HPDE6-E6E7 (cell line): ENCODE measurements around the gene CORO2B.

Experiments
- DNase-seq: peaks from one replicate; pipeline ENCODE4 v3.0.0; 2011; ENCODE audit warnings: missing footprints; ENCODE audit errors: extremely low spot score

CORO2B gene

DNA sequence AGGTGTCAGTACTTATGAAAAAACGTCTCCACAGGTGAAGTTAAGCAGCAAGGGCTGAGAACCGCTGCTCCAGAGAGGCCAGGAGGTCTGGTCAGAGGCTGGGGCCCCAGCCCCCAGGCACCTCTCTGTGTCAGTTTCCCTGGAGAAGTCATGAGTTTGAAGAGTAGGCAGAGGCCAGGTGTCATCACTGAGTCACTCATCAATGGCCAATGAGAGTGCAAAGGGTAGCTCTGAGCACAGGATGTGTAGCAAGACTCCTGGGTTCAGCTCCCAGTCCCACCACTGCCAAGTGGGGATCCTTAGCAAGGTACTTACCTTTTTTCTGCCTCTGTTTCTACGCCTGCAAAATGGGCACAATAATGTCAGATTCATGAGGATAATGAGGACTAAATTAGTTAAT is 47.9 kb downstream of the CORO2B start:
- peak; percentile 14 for DNase-seq

DNA sequence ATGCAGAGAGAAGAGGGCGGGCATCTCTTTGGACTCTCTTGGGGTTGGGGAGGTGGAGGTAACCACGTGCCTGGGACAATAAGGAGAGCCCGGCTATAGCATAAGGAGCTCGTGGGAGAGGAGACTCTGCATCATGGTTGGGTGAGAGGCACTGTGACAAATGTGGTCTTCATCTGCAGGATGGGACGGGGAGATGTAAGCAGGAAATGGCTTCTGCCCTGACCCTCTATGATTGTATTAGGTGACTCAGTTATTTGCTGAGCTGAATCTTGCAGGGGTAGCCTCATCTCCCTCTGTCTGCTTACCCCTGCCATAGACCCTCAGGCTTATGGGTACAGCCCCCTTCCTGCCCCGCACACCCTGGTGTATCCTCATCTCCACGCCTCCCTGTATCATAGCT is 48.7 kb downstream of the CORO2B start:
- no peak for DNase-seq

DNA sequence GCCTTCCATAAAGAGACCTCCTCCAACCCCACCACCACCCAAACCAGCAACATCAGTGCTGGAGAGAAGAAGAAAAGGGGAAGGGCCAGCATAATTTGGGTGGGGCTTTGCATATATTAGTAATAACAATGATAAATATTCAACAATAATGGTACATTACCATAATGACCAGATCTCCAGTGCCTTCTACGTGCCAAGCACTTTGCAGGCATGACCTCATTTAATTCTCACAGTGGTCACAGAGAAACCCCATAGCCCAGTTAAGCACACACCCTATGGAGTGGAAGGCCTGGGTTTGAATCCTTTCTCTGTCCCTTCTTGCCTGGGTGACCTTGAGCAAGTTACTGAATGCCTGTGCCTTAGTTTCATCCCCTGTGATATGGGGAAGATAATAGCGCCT is 49.2 kb downstream of the CORO2B start:
- DNase-seq = no peak

DNA sequence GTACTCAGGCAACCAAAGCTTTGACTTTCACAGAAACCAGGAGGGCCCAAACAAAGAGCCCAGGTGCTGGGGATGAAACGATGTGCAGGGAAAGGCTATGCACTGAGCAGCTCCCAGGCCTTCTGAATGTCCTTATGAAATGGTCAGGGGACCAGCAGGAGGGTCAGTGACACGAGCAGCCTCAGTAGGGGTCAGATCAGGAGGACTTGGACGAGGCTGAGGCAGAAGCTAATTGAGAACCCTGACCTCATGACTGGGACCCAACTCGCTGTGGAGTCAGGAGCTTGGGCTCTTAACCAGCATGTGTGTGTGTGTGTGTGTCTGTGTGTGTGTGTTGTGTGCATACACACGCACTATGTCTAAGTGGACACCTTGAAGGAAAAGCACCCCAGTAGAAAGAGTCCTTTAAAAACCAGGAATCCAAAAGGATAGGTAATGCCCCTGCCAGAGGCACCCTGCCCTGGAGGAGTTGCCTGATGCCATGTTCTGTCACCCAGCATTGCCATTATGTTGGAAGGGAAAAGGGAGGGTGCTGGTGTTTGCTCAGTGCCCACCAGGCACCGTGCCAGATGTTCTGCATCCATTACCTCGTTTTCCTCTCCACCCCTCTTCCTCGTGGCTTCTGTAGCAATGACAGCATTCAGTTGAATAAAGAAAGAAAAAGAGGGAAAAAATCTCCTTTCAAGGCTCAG is 50.9 kb downstream of the CORO2B start:
- no peak for DNase-seq

DNA sequence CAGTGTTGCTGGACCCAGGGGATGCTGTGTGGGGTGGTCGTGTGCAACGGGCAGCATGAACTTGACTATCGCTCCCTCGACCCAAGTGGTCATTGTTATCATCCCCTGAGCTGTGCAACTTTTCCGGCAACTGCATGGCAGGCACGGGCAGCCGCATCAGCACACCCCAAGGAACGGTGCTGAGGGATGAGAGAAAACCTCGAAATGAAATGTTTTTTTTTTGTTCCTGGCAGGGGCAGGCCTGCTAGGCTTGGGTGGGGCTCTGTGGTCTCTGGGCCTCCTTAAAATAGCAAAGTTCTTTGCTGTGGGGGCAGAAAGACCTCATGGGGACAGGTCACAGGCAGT is 51.4 kb downstream of the CORO2B start:
- DNase-seq = no peak

DNA sequence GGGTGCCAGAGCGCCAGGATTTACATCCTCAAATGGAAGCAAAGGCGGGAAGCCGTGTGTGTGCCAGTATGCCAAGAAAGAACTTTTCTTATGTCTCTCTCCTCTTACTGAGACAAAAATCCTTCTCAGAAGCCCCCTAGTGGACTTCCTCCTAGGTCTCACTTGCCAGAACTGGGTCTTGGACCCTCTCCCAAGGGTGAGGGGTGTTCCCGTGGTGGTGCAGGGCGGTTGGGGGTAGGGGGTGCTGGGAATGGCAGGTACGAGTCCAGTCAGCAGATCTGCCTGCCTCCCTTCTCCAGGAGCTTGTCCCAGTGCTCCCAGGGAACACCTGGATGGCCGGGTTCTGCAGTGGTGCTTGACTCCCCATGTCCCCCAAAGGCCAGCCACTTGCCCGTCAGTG is 52.0 kb downstream of the CORO2B start:
- DNase-seq = no peak

DNA sequence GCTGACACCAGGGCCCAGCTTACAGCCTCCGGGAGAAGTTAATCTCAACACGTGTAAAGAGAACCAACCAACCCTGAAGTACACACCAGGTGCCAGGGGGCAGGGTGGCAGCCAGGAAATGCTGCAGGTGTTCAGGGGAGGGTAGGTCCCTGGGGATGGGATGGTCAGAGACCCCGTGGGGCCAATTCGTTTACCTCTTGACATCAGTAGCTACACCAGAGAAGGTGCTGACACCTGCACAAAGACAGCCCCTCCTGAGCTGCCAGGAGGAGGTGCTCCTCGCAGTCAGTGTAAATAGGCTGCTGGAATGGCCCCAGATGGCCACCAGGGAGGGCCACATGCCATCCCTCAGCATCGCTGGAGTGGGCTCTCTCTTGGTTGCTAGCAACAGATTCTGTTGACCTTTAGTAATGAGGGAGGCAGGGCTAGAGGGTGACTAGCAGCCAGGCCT is 52.8 kb downstream of the CORO2B start:
- DNase-seq = no peak

DNA sequence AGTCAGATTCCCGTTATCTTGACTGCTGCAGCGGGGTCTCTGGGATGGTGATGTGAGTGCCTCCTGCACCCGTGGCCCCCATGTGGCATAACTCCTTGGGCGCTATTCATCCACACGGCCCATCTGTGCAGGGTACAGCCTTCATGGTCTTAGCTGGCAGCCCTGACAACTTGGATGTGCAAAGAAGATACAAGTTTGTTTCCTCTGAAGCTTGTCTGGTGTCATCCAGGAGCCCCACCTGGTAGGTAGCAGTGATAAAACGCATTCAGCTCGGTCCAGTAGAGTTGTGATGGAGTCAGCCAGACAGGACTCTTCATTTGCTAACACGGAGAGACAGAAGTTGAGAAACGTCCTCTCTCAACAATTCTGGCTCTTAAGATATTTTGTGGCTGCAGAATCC is 53.3 kb downstream of the CORO2B start:
- no peak for DNase-seq

DNA sequence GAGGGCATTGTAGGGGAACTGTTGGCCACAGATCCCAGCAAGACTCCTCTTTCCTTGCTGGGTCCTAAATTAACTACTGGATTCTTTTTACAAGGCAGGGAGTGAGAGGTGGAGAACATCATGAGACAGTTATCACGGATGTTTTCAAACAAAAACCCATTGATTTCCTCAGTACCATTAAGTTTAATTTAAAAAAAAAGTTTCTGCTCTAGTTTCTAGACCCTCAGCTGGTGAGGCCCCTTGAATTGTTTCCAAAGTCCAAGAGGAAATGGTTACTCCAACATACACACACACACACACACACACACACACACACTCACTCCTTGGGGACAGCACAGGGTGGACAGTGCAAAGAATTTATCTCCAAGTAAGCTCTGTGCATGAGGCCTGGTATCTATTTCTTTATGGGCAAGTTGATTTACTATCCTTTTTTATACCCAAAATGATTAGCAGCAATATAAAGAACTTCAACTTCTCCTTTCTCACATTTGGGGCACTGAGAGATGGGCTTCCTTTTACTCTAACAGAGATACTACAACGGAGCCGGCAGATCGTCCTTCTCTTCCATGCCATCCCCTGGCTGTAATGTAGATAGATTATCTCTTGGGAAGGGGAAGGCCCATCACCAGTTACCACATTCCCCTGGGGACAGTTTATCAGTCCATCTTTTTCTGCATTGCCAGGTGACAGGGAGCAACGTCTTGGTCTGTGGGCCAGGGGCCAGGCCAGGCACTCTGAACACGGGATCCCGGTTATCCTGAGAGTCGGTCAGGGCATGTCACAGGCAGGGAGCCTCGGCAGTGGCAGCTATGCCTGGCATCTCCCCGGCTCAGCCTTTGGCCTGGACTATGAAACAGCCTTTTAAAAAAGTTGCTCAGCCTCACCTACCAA is 54.7 kb downstream of the CORO2B start:
- DNase-seq = no peak

DNA sequence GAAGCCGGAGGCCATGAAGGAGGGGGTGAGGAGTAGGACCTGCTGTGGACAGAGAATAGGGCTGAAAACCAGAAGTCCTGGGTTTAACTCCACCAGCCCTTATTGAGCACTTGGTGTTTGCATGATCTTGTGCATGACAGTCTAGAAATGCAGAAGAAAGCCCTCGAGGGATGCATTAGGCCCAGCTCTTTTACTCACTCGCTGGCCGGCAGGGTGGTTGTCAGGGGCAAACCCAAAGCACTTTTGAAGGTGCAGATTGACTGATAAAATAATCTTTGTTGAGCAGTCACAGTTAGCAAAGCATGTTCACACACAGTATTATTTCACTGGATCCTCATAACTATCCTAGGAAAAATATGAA is 55.3 kb downstream of the CORO2B start:
- no peak for DNase-seq

DNA sequence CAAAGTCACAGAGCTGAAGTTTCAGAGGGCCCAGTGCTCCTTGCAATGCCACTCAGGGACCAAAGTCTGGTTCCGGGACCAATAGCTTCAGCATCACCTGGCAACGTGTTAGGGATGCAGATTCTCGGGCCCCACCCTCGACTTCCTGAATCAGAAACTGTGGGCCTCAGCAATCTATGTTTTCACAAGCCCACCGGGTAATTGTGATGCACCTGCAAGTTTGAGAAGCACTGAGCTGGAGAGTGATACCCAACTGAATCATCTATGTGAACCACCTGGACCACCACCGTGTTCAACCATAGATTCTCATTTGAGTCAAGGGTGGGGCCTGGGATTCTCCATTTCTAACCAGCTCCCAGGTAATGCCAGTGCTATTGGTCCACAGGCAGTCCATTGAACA is 55.7 kb downstream of the CORO2B start:
- no peak for DNase-seq

DNA sequence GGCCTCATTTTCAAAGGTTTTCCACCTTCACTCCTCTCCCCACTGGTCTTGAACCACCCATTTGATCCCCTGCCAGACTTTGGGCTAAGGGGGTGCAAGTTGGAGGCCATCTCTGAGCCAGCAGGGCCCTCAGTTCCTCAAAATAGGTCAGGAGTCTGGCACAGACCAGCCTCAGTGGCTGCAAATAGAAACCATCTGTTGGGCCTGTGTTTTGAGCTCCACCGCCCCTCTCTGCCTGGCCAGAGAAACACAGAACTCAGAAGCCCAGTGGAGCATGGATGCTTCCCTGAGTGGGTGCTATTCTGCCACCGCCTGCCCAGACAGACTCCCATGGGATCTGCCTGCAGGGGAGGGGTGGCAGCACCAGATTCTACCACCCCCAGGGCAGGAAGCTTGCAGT is 56.3 kb downstream of the CORO2B start:
- DNase-seq = no peak

DNA sequence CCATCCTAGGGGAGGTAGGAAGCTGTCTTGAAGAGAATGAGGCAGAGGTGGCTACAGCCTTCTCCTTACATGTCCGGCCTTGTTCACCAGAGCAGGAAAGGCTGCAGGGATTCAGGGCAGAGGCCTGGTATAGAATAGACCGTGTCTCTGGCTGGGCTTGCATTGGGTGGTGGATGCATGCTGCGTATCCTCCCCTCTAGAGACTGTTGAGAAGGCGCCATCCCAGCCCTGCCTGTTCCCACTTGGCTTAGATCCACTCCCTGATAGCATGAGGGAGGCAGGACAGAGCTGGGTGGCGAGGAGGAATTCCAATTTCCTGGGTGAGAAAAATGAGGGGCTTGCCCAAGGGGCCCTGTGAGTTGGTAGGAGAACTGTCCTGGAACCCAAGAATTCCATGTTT is 57.5 kb downstream of the CORO2B start:
- DNase-seq = no peak

DNA sequence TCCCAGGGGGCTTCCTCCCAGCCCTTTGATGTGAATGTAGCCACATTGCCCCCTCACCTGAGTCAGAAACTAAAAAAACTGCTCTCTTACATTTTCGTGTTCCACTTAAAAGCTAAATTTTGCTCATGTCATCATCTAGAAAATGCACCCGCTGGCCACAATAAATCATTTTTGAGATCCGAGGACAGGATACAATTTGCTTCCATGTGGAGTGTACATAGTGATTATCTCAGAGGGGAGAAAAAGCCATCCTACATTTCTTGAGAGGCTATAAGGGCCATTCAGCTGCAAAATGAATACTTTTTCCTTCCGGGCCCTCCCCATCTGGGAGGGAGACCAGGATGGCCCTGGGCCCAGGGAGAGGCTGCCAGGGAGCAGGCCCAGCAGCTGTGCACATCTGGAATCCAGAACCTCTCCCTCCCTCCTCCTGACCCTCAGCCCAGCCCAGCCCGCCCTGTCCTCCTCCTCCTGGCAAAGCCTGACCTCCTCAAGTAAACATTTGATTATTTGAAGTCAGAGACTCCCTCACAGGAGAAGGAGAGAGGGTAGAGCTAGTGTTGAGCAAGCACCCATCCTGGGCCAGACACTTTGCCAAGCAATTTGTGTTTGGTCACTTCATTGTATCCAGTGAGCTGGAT is 59.1 kb downstream of the CORO2B start:
- no peak for DNase-seq

DNA sequence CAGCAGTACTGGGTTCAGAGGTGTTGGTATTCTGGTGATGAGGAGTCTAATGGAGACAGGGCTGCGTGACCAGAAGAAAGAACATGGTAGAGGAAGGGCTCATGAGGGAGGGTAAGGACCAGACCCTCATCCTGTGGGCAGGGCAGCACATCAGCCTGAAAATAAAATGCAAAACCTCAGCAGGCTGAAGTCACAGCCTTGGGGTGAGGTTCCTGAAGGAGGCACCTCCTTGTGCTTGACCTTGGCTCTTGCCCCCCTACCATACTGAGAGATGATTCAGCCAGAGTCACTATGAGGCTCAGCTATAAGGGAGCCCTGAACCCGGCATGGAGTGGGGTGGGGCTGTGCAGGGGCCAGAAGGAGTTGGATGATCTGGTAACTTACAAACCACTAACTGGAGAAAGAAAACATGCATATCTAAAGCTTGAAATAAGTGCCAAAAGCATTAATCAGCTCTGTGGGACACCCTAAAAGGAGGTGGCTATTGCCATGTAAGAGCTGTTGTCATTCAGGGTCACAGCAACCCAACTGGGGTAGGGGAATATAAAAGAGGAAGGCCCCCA is 60.2 kb downstream of the CORO2B start:
- no peak for DNase-seq

DNA sequence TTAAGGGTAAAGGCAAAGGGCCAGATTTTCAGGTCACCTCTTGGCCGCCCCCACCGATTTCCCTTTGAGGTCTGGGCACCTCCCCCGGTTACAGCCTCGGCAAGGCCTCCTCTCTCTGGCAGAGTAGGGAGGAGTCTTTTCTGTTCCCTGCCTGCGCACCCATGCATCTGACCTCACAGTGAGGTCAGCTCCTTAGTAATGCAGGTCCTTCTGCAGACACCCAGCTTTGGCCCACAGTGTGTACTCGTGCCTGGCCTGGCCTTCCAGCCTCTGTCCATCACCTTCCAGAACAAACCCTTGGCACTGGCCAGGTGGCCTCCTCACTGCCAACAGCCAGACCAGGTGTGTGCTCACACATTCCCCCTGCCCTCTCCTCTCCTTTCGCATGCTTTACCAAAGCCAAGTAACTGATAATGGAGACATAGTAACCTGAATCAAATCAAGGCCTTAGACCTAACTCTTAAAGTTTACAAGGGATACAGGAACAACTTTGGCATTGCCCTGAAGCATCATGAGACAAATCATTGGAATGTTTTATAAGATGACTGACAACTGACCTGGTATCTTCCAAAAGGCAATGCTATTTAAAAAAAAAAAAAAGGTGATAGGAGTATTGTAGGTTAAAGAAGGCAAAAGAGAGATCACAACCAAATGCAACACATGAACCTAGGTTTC is 61.3 kb downstream of the CORO2B start:
- peak; percentile 26 for DNase-seq

DNA sequence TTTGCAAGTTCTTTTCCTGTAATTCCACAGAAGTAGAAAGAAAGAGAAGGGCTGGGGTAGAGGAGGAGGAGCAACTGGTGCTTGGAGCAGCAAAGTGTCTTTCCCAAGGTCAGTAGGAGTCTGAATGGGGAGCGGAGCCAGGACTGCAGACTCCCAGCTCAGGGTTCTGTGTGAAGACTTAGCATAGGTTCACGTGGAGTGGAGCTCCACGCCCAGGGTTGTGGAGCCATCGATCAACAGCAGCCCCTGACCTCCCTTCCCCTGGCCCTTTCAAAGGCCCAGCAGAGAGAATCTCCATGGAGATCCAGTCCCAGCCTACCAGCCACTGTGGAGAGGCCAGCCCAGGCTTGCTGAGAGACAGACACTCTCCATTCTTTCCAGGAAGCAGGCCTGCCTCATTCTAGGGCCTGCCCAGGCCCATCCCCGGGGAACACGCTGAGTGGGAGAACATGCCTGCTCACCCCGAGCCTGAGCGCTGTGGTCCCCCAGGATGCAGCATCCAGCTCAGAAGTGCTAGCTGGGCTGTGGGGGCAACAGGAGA is 62.1 kb downstream of the CORO2B start:
- DNase-seq = peak; percentile 92

DNA sequence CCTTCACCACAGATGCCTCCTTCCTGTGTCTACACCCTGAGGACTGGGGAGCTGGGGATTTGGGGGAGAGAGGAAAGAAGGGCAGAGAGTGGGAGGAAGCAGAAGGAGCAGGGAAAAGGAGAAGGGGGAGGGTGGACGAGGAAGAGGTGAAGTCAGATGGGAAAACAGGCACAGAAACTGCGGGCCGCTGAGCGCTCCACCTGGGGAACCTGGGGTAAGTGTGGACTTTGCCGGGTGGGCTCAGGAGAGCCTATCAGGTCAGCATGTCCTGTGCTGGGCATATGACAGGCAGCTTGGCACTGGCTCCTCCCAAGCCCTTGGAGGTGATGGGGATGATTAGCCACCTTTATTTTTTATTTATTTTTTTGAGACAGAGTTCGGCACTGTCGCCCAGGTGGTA is 62.6 kb downstream of the CORO2B start:
- DNase-seq = no peak

DNA sequence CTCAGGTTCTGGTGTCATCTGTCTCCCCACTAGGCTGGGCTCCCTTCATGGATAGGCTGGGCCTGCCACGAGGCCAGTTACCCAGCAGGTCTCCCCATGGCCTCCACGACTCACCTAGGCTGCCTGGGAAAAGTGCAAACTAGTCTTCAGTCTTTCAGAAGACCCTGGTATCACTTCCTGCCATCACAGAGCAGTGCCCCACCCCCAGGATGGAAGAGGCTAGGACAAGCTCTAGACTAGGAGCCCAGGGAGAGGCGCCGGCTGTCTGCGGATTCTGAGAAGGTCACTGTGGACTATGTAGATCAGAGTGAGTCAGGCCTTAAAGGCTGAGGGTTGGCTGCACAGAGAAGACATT is 63.7 kb downstream of the CORO2B start:
- DNase-seq = no peak

DNA sequence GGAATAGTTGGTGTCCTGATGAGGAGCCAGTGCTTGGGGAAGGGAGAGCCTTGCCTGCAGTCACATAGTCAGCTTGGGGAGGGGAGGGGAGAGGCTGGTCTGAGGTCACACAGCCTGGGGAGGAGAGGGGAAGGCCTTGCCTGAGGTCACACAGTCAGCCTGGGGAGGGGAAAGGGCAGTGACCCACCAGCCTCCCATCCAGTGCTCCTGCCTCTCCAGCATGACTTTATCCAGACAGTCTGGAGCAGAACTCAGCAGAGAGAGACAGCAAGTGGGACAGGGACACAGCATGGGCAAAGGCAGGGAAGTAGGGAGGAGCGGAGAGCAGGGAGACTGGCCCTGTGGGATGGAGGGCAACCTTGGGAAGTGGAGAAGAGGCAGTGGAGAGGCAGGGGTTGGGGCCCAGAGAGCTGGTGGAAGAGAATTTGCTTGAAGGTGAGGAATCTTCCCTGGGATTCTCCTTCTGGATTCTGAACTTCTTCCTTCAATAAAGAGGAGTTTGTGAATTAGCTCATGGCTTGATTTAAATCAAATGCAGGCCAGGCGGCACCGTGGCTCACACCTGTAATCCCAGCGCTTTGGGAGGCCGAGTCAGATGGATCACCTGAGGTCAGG is 64.5 kb downstream of the CORO2B start:
- DNase-seq = no peak
